HEK293 (cell line): ENCODE measurements around the gene PRELID3B.
"Not testable (repeated sequence)": the region's sequence is repeated elsewhere in the genome, so short reads cannot be mapped to it uniquely, and the experiment has no call there.

Experiments used
- CTCF ChIP-seq: fragments of 450-650 bp; formaldehyde crosslinking; IDR thresholded peaks from 2 replicates; pipeline ENCODE4 v1.5.1; 2016; ENCODE audit warnings: missing biosample characterization, missing genetic modification characterization
- KLF10 ChIP-seq: fragments of 450-650 bp; IDR thresholded peaks from 2 replicates; pipeline ENCODE4 v1.5.1; 2018; ENCODE audit warnings: missing biosample characterization, mild to moderate bottlenecking, missing genetic modification characterization
- PRDM10 ChIP-seq: fragments of 450-650 bp; formaldehyde crosslinking; IDR thresholded peaks from 2 replicates; pipeline ENCODE4 v1.5.1; 2016; ENCODE audit warnings: missing biosample characterization, missing genetic modification characterization
- REST ChIP-seq: fragments of 450-650 bp; formaldehyde crosslinking; IDR thresholded peaks from 2 replicates; pipeline ENCODE4 v1.5.1; 2016; ENCODE audit warnings: missing biosample characterization, missing genetic modification characterization
- YY1 ChIP-seq: fragments of 450-650 bp; formaldehyde crosslinking; IDR thresholded peaks from 2 replicates; pipeline ENCODE4 v1.5.1; 2018; ENCODE audit warnings: missing biosample characterization, missing genetic modification characterization
- ZBTB17 ChIP-seq: fragments of 450-650 bp; formaldehyde crosslinking; IDR thresholded peaks from 2 replicates; pipeline ENCODE4 v1.5.1; 2016; ENCODE audit warnings: missing biosample characterization, missing genetic modification characterization
- ZNF16 ChIP-seq: fragments of 450-650 bp; formaldehyde crosslinking; IDR thresholded peaks from 2 replicates; pipeline ENCODE4 v1.5.1; 2016; ENCODE audit warnings: low read depth, missing biosample characterization, missing genetic modification characterization
- ZNF214 ChIP-seq: fragments of 450-650 bp; formaldehyde crosslinking; IDR thresholded peaks from 2 replicates; pipeline ENCODE4 v1.5.1; 2017; ENCODE audit warnings: missing biosample characterization, mild to moderate bottlenecking, missing genetic modification characterization, borderline replicate concordance
- ZNF274 ChIP-seq, 2 experiments: fragments of 200-500 bp in 1 of 2; fragments of 450-650 bp in 1 of 2; sonication (Bioruptor generic) in 1 of 2; formaldehyde crosslinking in 1 of 2; IDR thresholded peaks; 2 replicates each; pipeline versions ENCODE4 v1.5.1 to v1.6.1; 2014 to 2016; ENCODE audit warnings: borderline replicate concordance in 1 of 2, inconsistent platforms in 1 of 2, low read length in 1 of 2, missing biosample characterization in 1 of 2, missing genetic modification characterization in 1 of 2
- ZNF280D ChIP-seq: fragments of 450-650 bp; formaldehyde crosslinking; IDR thresholded peaks from 2 replicates; pipeline ENCODE4 v1.5.1; 2016; ENCODE audit warnings: missing biosample characterization, missing genetic modification characterization
- ZNF561 ChIP-seq: fragments of 450-650 bp; IDR thresholded peaks from 2 replicates; pipeline ENCODE4 v1.5.1; 2018; ENCODE audit warnings: missing biosample characterization, missing genetic modification characterization, borderline replicate concordance
- ZNF76 ChIP-seq: fragments of 450-650 bp; formaldehyde crosslinking; IDR thresholded peaks from 2 replicates; pipeline ENCODE4; 2016; ENCODE audit warnings: low read depth, missing biosample characterization, missing genetic modification characterization, borderline replicate concordance
- TF ChIP-seq, protein P1 (sequence below): fragments of 450-650 bp; formaldehyde crosslinking; IDR thresholded peaks from 2 replicates; pipeline ENCODE4 v1.5.1; 2016; ENCODE audit warnings: missing biosample characterization, missing genetic modification characterization

GRCh38 chr20:59041487-59041886 lies 1.1 kb downstream of the PRELID3B start:
- not testable (repeated sequence) for TF ChIP-seq ZNF214; CTCF (tag by site-specific recombination); YY1 (tag by site-specific recombination); ZNF280D; ZNF274 (IDR thresholded peaks at IDR 0.05; ENCODE audit: low read length); ZNF274 (tag by site-specific recombination; IDR thresholded peaks at IDR 0.05; ENCODE audit: borderline replicate concordance); ZNF561; REST (tag by site-specific recombination); PRDM10 (tag by site-specific recombination); ZBTB17 (tag by site-specific recombination); KLF10 (tag by site-specific recombination); ZNF76 (tag by site-specific recombination); ZNF16 (tag by site-specific recombination)
- TF ChIP-seq, protein P1, sequence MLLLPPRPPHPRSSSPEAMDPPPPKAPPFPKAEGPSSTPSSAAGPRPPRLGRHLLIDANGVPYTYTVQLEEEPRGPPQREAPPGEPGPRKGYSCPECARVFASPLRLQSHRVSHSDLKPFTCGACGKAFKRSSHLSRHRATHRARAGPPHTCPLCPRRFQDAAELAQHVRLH (tag by site-specific recombination), result not testable (repeated sequence)
